Astrocyte (in vitro differentiated cells and primary cell): ENCODE measurements around the gene CTTNBP2NL.

Experiments used
- CTCF ChIP-seq: IDR thresholded peaks from 2 replicates; pipeline ENCODE4 v1.5.1; 2011; ENCODE audit warnings: low read depth, mild to moderate bottlenecking, inconsistent platforms, low read length, moderate library complexity; ENCODE audit not compliant: insufficient read depth
- EZH2 ChIP-seq: IDR thresholded peaks from 2 replicates; pipeline ENCODE4 v1.6.1; 2012; ENCODE audit warnings: mild to moderate bottlenecking, low read length, inconsistent platforms; ENCODE audit not compliant: insufficient read depth

GRCh38 chr1:112505400-112505785 is 109.4 kb downstream of the CTTNBP2NL start:
- TF ChIP-seq CTCF (no peak), EZH2 (no peak)
